ENCODE measurements around the gene LRRC2. TPM values are rescaled to one million over a fixed set of nuclear protein-coding genes. Genes with fewer than 3 reads are reported as not detected.
A peak's percentile ranks its signal among the peaks of the same experiment; 100 is the strongest.
"Not testable (repeated sequence)": the region's sequence is repeated elsewhere in the genome, so short reads cannot be mapped to it uniquely, and the experiment has no call there.

The LRRC2 gene
- total and polyA plus RNA-seq, 2 donors (not counting 3 experiments of a cell fraction or from before 2014, with no cell fraction given) = 0.14 to 0.73 TPM

DNA sequence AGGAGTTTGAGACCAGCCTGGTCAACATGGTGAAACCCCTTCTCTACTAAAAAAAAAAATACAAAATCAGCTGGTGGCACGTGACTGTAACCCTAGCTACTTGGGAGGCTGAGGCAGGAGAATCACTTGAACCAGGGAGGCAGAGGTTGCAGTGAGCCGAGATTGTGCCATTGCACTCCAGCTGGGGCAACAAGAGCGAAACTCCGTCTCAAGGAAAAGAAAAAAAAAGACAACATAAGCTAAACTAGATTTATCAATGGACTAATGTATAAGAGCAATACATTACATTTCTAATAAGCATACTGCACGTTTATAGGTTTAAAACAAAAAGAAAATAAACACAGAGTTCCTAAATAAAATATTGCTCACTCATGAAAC, 27.7 kb downstream of the LRRC2 start:
- Histone ChIP-seq H3K4me1 (ENCODE audit: control insufficient read depth, extremely low read depth, insufficient read depth, low read length) (peaks cover 18% of the 10 kb centered on the region), H3K27ac (ENCODE audit: insufficient read depth, low read depth, low read length) (peak overlapping the region; percentile 35), H3K4me2 (ENCODE audit: insufficient read depth, low read length) (peak overlapping the region; percentile 48), H2AFZ (ENCODE audit: low read depth, low read length) (peak overlapping the region; percentile 91)
- DNase-seq (ENCODE audit: low read depth, low spot score); H3K27me3 ChIP-seq (ENCODE audit: control insufficient read depth in 2 of 2, insufficient read depth in 2 of 2, low read length in 2 of 2); H3K4me3 ChIP-seq (replicated peaks in 1 of 3; ENCODE audit: insufficient read depth in 1 of 3, low read depth in 1 of 3, low read length in 3 of 3); H3K9ac ChIP-seq (replicated peaks; ENCODE audit: extremely low read depth, insufficient read depth, low read length); BruUV-seq (replicated peaks); dilution Hi-C loops (cut with MboI; ENCODE audit: extremely low pct_ligation_motif_present, low sequenced_read_pairs); POLR2A ChIA-PET; H3K79me2 ChIP-seq (ENCODE audit: control insufficient read depth, insufficient read depth, low read length); FAIRE-seq; H3K9me3 ChIP-seq (replicated peaks; ENCODE audit: control insufficient read depth, insufficient read depth, low read length); H3K36me3 ChIP-seq (ENCODE audit: control insufficient read depth in 2 of 2, extremely low read depth in 1 of 2, insufficient read depth in 2 of 2, low read length in 2 of 2); H4K20me1 ChIP-seq (replicated peaks; ENCODE audit: control insufficient read depth, extremely low read depth, insufficient read depth, low read length); H3K9me1 ChIP-seq (replicated peaks; ENCODE audit: control insufficient read depth, extremely low read depth, insufficient read depth, low read length): not testable (repeated sequence)
- CTCF ChIA-PET = interaction anchor here (0.8 to 2.5 kb wide), 7 partner anchors 10 to 91 kb away, joined by 3 to 26 read pairs (median 4); no protein-coding TSS in a partner anchor
- intact Hi-C loops (cut with micrococcal nuclease) = loop anchor here (2.0 kb wide), 1 partner anchor 22 kb away; no protein-coding TSS in a partner anchor

DNA sequence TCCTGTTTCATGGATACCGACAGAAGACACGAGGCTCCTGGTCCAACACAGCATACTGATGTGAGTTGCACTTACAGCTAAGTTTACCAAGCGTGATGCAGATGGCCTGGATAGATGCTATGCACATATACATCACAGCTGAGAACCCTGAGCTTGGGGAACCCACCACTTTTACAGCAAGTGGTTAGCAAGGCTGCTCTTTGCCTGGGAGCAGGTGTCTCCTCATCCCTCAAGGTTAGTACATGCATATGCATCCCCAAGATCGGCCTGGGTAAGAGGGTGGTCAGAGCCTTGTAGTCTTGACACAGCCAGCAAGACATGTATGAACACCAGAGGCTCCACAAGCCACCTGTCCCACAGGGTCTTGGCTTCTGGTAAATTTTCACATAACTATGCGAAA, 28.3 kb downstream of the LRRC2 start:
- Histone ChIP-seq H3K9ac (replicated peaks; ENCODE audit: extremely low read depth, insufficient read depth, low read length) (no peak overlapping the region), H3K79me2 (ENCODE audit: control insufficient read depth, insufficient read depth, low read length) (no peaks in the 10 kb centered on the region), H3K9me1 (replicated peaks; ENCODE audit: control insufficient read depth, extremely low read depth, insufficient read depth, low read length) (no peaks in the 10 kb centered on the region), H3K27ac (ENCODE audit: insufficient read depth, low read depth, low read length) (no peak overlapping the region), H4K20me1 (replicated peaks; ENCODE audit: control insufficient read depth, extremely low read depth, insufficient read depth, low read length) (no peaks in the 10 kb centered on the region), H3K9me3 (replicated peaks; ENCODE audit: control insufficient read depth, insufficient read depth, low read length) (no peaks in the 10 kb centered on the region), H3K36me3 (ENCODE audit: control insufficient read depth in 2 of 2, extremely low read depth in 1 of 2, insufficient read depth in 2 of 2, low read length in 2 of 2) (no peaks in the 10 kb centered on the region), H3K4me1 (ENCODE audit: control insufficient read depth, extremely low read depth, insufficient read depth, low read length) (peaks cover 17% of the 10 kb centered on the region), H3K4me2 (ENCODE audit: insufficient read depth, low read length) (no peak overlapping the region), H3K4me3 (replicated peaks in 1 of 3; ENCODE audit: insufficient read depth in 1 of 3, low read depth in 1 of 3, low read length in 3 of 3) (no peak overlapping the region), H2AFZ (ENCODE audit: low read depth, low read length) (no peak overlapping the region), H3K27me3 (ENCODE audit: control insufficient read depth in 2 of 2, insufficient read depth in 2 of 2, low read length in 2 of 2) (peaks cover 0 to 4% of the 10 kb centered on the region in 2 experiments)
- CTCF ChIA-PET = interaction anchor here (0.9 to 2.5 kb wide), 3 partner anchors 24 to 92 kb away, joined by 3 to 26 read pairs (median 3); no protein-coding TSS in a partner anchor
- TF ChIP-seq FOS (IDR thresholded peaks at IDR 0.05; ENCODE audit: borderline replicate concordance, insufficient read depth, low read length) (no peak), POLR2A (IDR thresholded peaks at IDR 0.05; ENCODE audit: low read depth, low read length) (no peak), MYC (IDR thresholded peaks at IDR 0.05; ENCODE audit: low read depth, low read length) (no peak), EZH2 (IDR thresholded peaks at IDR 0.05; ENCODE audit: borderline replicate concordance, low read depth, low read length, severe bottlenecking) (no peak), JUN (IDR thresholded peaks at IDR 0.05; ENCODE audit: borderline replicate concordance, insufficient read depth, insufficient read length, low read depth) (no peak), POLR2AphosphoS5 (IDR thresholded peaks at IDR 0.05; ENCODE audit: insufficient read depth, low read depth, low read length) (no peak), GATA2 (IDR thresholded peaks at IDR 0.05; ENCODE audit: insufficient read depth, insufficient read length, low read depth, low read length) (no peak)
- TF ChIP-seq, protein P1, sequence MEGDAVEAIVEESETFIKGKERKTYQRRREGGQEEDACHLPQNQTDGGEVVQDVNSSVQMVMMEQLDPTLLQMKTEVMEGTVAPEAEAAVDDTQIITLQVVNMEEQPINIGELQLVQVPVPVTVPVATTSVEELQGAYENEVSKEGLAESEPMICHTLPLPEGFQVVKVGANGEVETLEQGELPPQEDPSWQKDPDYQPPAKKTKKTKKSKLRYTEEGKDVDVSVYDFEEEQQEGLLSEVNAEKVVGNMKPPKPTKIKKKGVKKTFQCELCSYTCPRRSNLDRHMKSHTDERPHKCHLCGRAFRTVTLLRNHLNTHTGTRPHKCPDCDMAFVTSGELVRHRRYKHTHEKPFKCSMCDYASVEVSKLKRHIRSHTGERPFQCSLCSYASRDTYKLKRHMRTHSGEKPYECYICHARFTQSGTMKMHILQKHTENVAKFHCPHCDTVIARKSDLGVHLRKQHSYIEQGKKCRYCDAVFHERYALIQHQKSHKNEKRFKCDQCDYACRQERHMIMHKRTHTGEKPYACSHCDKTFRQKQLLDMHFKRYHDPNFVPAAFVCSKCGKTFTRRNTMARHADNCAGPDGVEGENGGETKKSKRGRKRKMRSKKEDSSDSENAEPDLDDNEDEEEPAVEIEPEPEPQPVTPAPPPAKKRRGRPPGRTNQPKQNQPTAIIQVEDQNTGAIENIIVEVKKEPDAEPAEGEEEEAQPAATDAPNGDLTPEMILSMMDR (IDR thresholded peaks at IDR 0.05; ENCODE audit: extremely low read depth in 1 of 2, insufficient read depth in 1 of 2, low read depth in 1 of 2, low read length in 2 of 2) = no peak
- TF ChIP-seq, protein P2, sequence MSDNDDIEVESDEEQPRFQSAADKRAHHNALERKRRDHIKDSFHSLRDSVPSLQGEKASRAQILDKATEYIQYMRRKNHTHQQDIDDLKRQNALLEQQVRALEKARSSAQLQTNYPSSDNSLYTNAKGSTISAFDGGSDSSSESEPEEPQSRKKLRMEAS (IDR thresholded peaks at IDR 0.05; ENCODE audit: insufficient read depth, insufficient read length) = no peak
- no peak for FAIRE-seq
- DNase-seq (ENCODE audit: low read depth, low spot score) = no peak
- no TSS peak for BruUV-seq (replicated peaks)
- dilution Hi-C loops (cut with MboI; ENCODE audit: extremely low pct_ligation_motif_present, low sequenced_read_pairs) (no loop called here), intact Hi-C loops (cut with micrococcal nuclease) (loop anchor here (2.0 kb wide), 1 partner anchor 21 kb away; no protein-coding TSS in a partner anchor)
- POLR2A ChIA-PET = no interaction called here
